Measurements from ENCODE around the gene TGFBR3.

The TGFBR3 gene

DNA sequence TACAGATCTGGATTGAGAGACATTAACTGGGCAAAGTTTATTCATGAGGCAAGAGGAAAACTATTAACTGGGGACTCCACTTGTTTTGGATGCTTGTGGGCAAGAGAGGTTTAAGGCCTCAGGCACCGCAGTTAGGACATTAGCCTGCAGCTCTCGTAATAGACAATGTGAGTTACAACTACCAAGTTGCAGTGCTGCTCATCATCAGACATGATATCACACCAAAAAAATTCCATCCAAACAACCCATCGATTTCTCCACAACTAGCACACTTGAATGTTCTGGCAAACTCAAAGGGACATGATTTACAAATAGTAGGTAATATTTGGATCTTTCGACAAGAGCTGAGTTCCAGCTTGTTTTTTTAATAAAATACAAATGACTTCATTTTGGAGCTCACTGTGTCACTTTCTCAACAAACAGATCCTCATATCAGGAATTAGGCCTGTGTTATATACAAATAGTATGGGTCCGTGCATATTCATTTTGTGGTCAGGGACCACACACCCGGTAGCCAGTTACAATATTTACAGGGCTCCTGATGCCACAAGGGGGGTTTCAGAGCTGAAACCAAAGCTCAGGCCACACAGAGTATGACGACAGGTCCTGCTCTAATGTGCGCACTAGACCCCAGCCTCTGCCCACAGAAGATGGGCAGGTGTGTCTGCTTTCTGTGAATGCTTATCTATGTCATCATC is 128.0 kb downstream of the TGFBR3 start:
- H3K36me3 ChIP-seq (ENCODE audit: control insufficient read depth in 2 of 2, insufficient read depth in 1 of 2, low read length in 2 of 2) = no peaks in the 10 kb centered on the region
- H3K4me1 ChIP-seq (ENCODE audit: control insufficient read depth, insufficient read depth, low read length) = no peaks in the 10 kb centered on the region
- CTCF ChIA-PET = interaction anchor here (0.5 kb wide), 1 partner anchor 413 kb away, joined by 4 read pairs; no protein-coding TSS in a partner anchor
- no peaks in the 10 kb centered on the region for H3K9me3 ChIP-seq (ENCODE audit: control insufficient read depth, insufficient read depth, low read depth, low read length)
- no peak overlapping the region for H3K27ac ChIP-seq (ENCODE audit: extremely low read depth, low read depth, low read length)
- no peak overlapping the region for H3K4me3 ChIP-seq (ENCODE audit: low read depth, low read length)
- POLR2A ChIA-PET = no interaction called here
- TF ChIP-seq ZSCAN16 (tag by site-specific recombination; IDR thresholded peaks at IDR 0.05) (no peak), ZNF571 (tag by site-specific recombination; IDR thresholded peaks at IDR 0.05) (no peak), OVOL3 (tag by site-specific recombination; IDR thresholded peaks at IDR 0.05) (no peak), ZNF701 (tag by site-specific recombination; IDR thresholded peaks at IDR 0.05) (no peak), ZNF555 (tag by site-specific recombination; conservative IDR thresholded peaks at IDR 0.05) (no peak), ZNF560 (tag by site-specific recombination; IDR thresholded peaks at IDR 0.05; ENCODE audit: borderline replicate concordance) (no peak), ZBTB7A (tag by site-specific recombination; IDR thresholded peaks at IDR 0.05; ENCODE audit: low read depth) (no peak), FEZF1 (tag by site-specific recombination; IDR thresholded peaks at IDR 0.05) (no peak), ZNF791 (tag by site-specific recombination; IDR thresholded peaks at IDR 0.05) (no peak), YY2 (tag by site-specific recombination; IDR thresholded peaks at IDR 0.05) (no peak), SP2 (tag by site-specific recombination; IDR thresholded peaks at IDR 0.05) (no peak), KLF8 (tag by site-specific recombination; IDR thresholded peaks at IDR 0.05) (no peak), HOXD13 (CRISPR knock-in tag; IDR thresholded peaks at IDR 0.05; ENCODE audit: borderline replicate concordance) (no peak), REST (tag by site-specific recombination; IDR thresholded peaks at IDR 0.05) (no peak)
- TF ChIP-seq, protein P1, sequence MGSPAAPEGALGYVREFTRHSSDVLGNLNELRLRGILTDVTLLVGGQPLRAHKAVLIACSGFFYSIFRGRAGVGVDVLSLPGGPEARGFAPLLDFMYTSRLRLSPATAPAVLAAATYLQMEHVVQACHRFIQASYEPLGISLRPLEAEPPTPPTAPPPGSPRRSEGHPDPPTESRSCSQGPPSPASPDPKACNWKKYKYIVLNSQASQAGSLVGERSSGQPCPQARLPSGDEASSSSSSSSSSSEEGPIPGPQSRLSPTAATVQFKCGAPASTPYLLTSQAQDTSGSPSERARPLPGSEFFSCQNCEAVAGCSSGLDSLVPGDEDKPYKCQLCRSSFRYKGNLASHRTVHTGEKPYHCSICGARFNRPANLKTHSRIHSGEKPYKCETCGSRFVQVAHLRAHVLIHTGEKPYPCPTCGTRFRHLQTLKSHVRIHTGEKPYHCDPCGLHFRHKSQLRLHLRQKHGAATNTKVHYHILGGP (tag by site-specific recombination; IDR thresholded peaks at IDR 0.05) = no peak

DNA sequence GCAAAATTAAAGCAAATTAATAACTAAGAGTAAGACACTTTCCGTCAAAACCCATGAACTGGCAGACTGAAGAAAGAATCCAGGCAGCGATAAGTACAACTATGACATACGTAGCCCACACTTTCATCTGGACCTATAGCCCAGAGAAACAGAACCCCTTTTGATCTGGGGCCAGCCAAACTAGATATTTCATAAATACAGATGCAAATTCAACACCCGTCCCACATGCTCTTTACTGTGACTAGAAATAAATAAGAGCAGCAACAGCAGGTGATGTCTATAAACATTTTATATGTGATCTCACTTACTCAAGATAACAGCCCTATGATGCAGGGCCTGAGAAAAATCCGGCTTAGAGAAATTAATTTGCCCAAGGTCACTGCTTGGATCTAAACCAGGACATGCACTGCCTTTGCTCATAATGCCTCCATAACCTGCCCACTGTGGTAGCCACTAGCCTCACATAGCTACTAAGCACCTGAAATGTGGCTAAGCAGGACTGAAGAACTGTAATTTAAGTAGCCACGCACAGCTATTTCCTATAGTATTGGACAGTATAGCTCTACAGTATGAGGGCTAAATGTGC is 130.2 kb downstream of the TGFBR3 start:
- Histone ChIP-seq H3K9me3 (ENCODE audit: control insufficient read depth, insufficient read depth, low read depth, low read length) (no peaks in the 10 kb centered on the region), H3K4me3 (ENCODE audit: low read depth, low read length) (no peak overlapping the region), H3K27ac (ENCODE audit: extremely low read depth, low read depth, low read length) (no peak overlapping the region), H3K4me1 (ENCODE audit: control insufficient read depth, insufficient read depth, low read length) (no peaks in the 10 kb centered on the region), H3K36me3 (ENCODE audit: control insufficient read depth in 2 of 2, insufficient read depth in 1 of 2, low read length in 2 of 2) (no peaks in the 10 kb centered on the region)
- no peak for TF ChIP-seq KLF16 (tag by site-specific recombination; IDR thresholded peaks at IDR 0.05)
- TF ChIP-seq ZNF558 (tag by site-specific recombination; IDR thresholded peaks at IDR 0.05) = no peak
- TF ChIP-seq ZNF121 (tag by site-specific recombination; IDR thresholded peaks at IDR 0.05) = no peak
- no peak for TF ChIP-seq EGR2 (tag by site-specific recombination; IDR thresholded peaks at IDR 0.05; ENCODE audit: low read depth)
- ChIA-PET POLR2A (no interaction called here), CTCF (interaction anchor here (0.9 kb wide), 1 partner anchor 171 kb away, joined by 3 read pairs; no protein-coding TSS in a partner anchor)
